ENCODE results near the gene NT5DC1.
"Not testable (repeated sequence)": the region's sequence is repeated elsewhere in the genome, so short reads cannot be mapped to it uniquely, and the experiment has no call there.

The NT5DC1 gene

GRCh38 chr6:116280933-116281316, 180.3 kb downstream of the NT5DC1 start:
- DNase-seq = no peak

DNA sequence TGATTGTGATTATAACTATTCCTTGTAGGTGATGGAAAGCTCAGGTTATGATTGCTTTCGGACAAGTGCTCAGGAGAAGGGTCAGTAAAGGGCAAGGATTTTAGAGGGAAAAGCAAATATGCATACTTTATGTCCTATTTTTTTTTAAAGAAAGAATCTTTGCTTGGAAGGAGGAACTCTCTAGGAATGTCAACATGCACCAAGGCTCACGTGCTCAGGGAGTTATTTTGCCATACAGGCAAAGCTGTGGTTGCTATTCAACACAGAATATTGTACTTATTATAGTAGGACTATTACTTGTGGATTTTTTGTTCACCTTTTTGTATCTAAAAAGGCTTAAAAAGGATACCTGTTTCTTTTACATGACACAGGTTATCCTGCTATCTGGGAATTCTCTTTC, 182.0 kb downstream of the NT5DC1 start:
- DNase-seq = no peak

GRCh38 chr6:116283191-116283590, 182.5 kb downstream of the NT5DC1 start:
- DNase-seq = no peak

GRCh38 chr6:116284984-116285383, 184.3 kb downstream of the NT5DC1 start:
- not testable (repeated sequence) for DNase-seq

GRCh38 chr6:116286773-116287358, 186.2 kb downstream of the NT5DC1 start:
- DNase-seq = no peak

- DNase-seq = peak; percentile 40
Measured at GRCh38 chr6:116287689-116288282, 187.1 kb downstream of the NT5DC1 start.

GRCh38 chr6:116289876-116290275, 189.2 kb downstream of the NT5DC1 start:
- DNase-seq = no peak

DNA sequence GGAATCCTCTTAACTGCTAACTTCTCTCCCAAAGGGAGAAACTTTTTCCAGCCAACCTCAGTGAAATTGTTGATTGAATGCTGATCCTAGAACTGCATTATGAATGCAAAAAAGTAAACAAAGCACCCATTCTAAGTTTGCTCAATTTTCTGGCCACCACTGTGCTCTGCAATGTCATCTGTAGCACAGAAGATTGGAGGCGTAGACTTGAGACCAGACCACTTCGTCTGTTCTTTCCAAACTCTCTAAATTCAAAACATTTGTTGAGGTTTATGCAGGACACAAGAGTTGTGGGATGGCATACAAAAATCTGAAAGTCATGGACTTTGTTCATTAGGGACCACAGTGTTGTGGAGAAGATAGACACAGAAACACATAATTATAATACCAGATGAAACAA, 190.1 kb downstream of the NT5DC1 start:
- DNase-seq = no peak

- DNase-seq = no peak
Measured at GRCh38 chr6:116291701-116292396, 191.2 kb downstream of the NT5DC1 start.

DNA sequence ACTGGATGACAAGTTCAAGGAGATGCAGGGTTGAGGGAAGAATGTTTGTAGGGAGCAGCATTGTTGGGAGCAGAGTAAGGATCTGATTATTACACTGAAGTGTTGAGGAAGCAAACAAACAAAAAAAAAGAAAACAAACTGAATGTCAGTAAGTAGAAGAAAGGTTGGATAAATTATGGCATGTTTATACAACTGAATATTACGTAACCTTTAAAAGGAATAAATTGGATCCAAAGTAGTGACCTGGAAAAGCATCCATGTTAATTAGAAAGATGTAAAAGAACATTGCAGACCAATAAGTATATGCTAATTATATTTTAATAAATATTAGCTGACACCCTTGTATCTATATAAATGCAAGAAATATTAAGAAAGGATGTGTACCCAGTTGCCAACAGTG, 191.9 kb downstream of the NT5DC1 start:
- DNase-seq = no peak

GRCh38 chr6:116298273-116298672, 197.6 kb downstream of the NT5DC1 start:
- no peak for DNase-seq

DNA sequence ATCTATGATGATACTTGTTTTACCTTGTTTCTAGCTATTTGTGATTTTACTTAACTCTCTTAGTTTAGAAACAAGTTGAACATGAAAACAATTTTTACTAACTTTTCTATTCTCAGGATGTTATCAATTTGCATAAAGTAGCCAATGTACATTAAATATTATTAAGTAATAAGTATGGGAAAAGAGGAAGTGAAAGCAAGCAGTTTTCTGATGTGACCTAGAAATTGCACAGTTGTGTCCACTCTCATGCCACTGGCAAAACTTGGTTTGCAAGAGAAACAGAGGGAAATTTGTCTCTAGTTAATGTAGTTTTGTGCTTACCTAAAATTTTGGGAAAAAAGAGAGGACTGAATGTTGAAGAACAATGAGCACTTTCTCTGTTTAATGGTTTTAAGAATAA, 198.3 kb downstream of the NT5DC1 start:
- DNase-seq = no peak
